ENCODE data around the gene TNFRSF21.

- TF ChIP-seq CTCF (IDR thresholded peaks at IDR 0.05) (no peak), POLR2A (IDR thresholded peaks at IDR 0.05) (no peak)
Observed at GRCh38 chr6:47306887-47307286, 2.8 kb downstream of the TNFRSF21 start.

Data from body of pancreas (tissue), 4 donors.